ENCODE data around the gene DGKQ. TPM values are rescaled to one million over a fixed set of nuclear protein-coding genes. Genes with fewer than 3 reads are reported as not detected.

Gene DGKQ
- total and polyA plus RNA-seq, 9 of the 15 experiments (the other 6 are each of a cell fraction or from before 2014, with no cell fraction given) = 0.17 to 22.0 (median 5.6) TPM

DNA sequence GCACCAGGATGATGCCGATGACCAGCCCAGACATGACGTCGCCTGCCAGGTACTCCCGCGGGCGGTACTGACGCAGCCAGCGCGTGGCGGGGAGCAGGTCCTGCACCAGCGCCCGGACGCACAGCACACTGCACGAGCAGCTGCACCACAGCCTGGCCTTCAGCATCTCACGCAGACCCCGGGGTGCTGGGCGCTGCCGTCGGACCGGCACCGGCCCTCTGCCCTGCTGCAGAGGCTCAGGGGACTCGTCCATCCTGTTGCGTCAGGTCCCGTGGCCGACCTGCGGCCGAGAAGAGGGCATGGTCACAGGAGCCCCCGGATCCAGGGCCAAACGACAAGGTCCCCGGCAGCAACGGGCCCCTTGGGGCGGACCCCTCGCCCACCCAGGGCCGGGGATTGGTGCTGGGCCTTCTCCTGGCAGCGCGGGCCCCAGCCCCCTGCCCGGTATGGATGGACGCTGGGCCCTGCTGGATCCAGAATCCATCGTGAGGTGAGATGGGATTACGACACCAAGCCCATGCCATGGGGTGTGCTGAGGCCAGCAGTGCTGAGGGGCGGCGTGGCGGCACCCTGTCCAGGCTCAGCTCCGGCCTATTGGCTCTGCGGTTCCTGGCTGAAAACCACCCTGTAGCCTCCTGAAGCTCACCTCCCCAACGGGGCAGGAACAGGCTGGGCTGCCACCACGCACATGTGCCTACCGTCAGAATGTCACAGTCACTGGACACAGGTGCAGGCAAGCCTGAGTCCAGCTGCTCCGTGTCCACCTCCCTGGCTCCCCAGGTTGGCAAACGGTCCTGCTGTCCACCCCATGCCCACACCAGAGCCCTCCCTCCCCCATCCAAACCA, 18.3 kb upstream of the DGKQ start (continued):
- TF ChIP-seq, protein P1, sequence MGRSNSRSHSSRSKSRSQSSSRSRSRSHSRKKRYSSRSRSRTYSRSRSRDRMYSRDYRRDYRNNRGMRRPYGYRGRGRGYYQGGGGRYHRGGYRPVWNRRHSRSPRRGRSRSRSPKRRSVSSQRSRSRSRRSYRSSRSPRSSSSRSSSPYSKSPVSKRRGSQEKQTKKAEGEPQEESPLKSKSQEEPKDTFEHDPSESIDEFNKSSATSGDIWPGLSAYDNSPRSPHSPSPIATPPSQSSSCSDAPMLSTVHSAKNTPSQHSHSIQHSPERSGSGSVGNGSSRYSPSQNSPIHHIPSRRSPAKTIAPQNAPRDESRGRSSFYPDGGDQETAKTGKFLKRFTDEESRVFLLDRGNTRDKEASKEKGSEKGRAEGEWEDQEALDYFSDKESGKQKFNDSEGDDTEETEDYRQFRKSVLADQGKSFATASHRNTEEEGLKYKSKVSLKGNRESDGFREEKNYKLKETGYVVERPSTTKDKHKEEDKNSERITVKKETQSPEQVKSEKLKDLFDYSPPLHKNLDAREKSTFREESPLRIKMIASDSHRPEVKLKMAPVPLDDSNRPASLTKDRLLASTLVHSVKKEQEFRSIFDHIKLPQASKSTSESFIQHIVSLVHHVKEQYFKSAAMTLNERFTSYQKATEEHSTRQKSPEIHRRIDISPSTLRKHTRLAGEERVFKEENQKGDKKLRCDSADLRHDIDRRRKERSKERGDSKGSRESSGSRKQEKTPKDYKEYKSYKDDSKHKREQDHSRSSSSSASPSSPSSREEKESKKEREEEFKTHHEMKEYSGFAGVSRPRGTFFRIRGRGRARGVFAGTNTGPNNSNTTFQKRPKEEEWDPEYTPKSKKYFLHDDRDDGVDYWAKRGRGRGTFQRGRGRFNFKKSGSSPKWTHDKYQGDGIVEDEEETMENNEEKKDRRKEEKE (IDR thresholded peaks at IDR 0.05; ENCODE audit: borderline replicate concordance in 1 of 2, control insufficient read depth in 1 of 2, low read depth in 2 of 2, low read length in 1 of 2) = no peak
- TF ChIP-seq HOXB6 (CRISPR knock-in tag; IDR thresholded peaks at IDR 0.05; ENCODE audit: borderline replicate concordance) (no peak), FOXA1 (IDR thresholded peaks at IDR 0.05; ENCODE audit: borderline replicate concordance) (no peak), KLF10 (CRISPR knock-in tag; IDR thresholded peaks at IDR 0.05) (no peak), SMARCA5 (IDR thresholded peaks at IDR 0.05) (no peak)
